Measurements from ENCODE around the gene ACSL1.

Gene ACSL1

DNA sequence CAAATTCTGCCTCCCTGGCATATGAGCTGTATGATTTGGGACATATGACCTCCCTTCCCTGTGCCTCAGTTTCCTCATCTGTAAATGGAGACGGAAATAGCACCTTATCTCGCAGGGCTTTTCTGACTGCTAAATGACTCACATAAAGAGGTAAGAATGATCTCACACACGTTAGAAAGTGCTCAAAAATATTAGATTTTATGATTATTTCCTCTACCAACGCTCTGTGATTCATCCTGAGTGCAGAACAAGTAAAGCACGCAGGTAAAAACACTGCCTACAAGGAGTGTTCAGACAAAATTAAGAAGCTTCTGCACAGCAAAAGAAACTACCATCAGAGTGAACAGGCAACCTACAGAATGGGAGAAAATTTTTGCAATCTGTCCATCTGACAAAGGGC lies 21.1 kb downstream of the ACSL1 start:
- TF ChIP-seq, protein P1, sequence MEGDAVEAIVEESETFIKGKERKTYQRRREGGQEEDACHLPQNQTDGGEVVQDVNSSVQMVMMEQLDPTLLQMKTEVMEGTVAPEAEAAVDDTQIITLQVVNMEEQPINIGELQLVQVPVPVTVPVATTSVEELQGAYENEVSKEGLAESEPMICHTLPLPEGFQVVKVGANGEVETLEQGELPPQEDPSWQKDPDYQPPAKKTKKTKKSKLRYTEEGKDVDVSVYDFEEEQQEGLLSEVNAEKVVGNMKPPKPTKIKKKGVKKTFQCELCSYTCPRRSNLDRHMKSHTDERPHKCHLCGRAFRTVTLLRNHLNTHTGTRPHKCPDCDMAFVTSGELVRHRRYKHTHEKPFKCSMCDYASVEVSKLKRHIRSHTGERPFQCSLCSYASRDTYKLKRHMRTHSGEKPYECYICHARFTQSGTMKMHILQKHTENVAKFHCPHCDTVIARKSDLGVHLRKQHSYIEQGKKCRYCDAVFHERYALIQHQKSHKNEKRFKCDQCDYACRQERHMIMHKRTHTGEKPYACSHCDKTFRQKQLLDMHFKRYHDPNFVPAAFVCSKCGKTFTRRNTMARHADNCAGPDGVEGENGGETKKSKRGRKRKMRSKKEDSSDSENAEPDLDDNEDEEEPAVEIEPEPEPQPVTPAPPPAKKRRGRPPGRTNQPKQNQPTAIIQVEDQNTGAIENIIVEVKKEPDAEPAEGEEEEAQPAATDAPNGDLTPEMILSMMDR (IDR thresholded peaks at IDR 0.05; ENCODE audit: low read depth, low read length): no peak
- DNase-seq (ENCODE audit: low read depth in 2 of 2): no peak

GRCh38 chr4:184803874-184804273 lies 21.9 kb downstream of the ACSL1 start:
- TF ChIP-seq, protein P1 (IDR thresholded peaks at IDR 0.05; ENCODE audit: low read depth, low read length): no peak
- H3K4me3 ChIP-seq (replicated peaks in 1 of 2; ENCODE audit: low read depth in 2 of 2, low read length in 2 of 2): no peak overlapping the region
- no peak for DNase-seq (ENCODE audit: low read depth in 2 of 2)

More for the DNA sequence above, 21.1 kb downstream of the ACSL1 start:
- H3K4me3 ChIP-seq (replicated peaks in 1 of 2; ENCODE audit: low read depth in 2 of 2, low read length in 2 of 2): no peak overlapping the region

DNA sequence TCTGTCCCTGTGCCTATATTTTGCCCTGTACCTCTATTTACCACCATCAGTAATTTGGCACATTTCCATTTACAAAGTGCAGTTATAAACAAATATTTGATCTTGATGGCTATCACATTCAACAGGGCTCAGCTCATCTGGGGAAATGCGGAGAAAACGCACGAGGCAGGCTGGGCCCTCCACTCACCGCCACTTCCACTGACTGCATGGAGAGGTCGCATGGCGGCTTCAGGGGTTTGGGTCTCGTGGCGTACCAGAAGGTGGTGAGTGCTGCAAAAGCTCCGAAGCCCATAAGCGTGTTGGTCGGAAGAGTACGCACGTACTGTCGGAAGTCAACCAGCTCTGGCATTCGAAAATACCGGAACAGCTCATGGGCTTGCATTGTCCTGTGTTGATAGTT lies 22.6 kb downstream of the ACSL1 start:
- no peak overlapping the region for H3K4me3 ChIP-seq (replicated peaks in 1 of 2; ENCODE audit: low read depth in 2 of 2, low read length in 2 of 2)
- DNase-seq (ENCODE audit: low read depth in 2 of 2): no peak
- TF ChIP-seq, protein P1 (IDR thresholded peaks at IDR 0.05; ENCODE audit: low read depth, low read length): no peak

GRCh38 chr4:184802697-184803015 lies 23.1 kb downstream of the ACSL1 start:
- no peak overlapping the region for H3K4me3 ChIP-seq (replicated peaks in 1 of 2; ENCODE audit: low read depth in 2 of 2, low read length in 2 of 2)
- TF ChIP-seq, protein P1 (IDR thresholded peaks at IDR 0.05; ENCODE audit: low read depth, low read length): no peak
- DNase-seq (ENCODE audit: low read depth in 2 of 2): no peak

DNA sequence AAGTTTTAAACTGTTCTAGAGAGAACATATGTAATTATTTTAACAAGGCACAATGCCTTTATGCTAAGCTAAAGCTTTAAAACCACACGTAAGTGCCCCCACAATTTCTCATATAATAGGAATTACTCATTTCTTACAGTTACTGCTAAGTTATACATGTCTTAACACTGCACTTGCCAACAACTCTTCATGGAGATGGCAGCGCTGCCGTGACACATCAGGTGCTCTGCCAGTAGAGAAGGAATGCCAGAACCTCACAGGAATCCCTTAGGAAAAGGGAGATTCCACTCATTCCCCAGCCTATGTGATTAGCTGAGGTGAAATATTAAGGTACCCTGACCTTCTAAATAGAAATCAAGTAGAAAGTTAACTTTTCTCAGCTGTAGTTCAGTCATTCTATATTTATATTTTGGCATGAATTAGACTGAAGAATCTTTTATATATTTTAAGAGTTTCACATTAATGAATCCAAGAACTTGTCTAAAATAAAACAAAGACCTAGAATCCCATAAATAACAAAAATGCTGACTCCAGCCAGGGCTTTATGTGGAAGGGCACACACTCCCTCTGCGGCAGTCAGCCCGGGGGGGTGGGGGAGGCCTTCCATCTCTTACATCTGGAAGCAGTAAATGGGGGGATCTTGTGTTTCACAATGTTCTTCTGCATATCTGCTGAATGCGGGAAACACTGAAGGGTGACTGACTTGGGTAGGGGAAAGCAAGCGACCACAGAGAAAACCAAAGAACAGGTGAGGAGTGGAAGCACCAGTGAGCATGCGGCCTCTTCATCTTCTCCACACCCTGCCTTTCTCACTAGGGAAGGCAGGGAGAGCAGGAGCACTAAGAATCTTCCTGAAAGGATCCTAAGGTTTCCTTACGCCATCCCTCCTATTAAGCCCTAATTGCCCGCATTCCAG lies 23.7 kb downstream of the ACSL1 start:
- no peak overlapping the region for H3K4me3 ChIP-seq (replicated peaks in 1 of 2; ENCODE audit: low read depth in 2 of 2, low read length in 2 of 2)
- TF ChIP-seq, protein P1 (IDR thresholded peaks at IDR 0.05; ENCODE audit: low read depth, low read length): no peak
- peak in 1 of 2 donors; percentile 55 for DNase-seq (ENCODE audit: low read depth in 2 of 2)

DNA sequence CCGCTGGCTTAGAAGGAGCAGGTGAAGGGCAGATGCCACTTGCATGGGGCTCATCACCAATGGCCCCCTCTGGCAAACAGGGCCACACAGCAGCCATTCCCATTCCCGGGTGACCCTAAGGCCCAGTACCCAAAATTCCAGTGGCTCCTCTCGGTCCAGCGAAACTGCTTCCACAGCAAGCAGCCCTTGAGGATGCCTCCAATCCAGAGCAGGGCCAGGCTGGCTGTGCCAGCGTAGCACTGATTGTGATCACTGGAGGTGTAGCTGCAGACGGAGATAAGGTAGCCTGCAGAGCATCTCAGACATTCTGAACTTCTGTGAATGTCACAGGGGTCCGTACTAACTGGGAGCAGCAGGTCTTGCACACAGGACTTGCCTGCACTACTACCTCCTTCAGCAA lies 27.3 kb downstream of the ACSL1 start:
- no peak for DNase-seq (ENCODE audit: low read depth in 2 of 2)
- H3K4me3 ChIP-seq (replicated peaks in 1 of 2; ENCODE audit: low read depth in 2 of 2, low read length in 2 of 2): no peak overlapping the region
- TF ChIP-seq, protein P1 (IDR thresholded peaks at IDR 0.05; ENCODE audit: low read depth, low read length): no peak
